ENCODE measurements around the gene CDC42EP5.

DNA sequence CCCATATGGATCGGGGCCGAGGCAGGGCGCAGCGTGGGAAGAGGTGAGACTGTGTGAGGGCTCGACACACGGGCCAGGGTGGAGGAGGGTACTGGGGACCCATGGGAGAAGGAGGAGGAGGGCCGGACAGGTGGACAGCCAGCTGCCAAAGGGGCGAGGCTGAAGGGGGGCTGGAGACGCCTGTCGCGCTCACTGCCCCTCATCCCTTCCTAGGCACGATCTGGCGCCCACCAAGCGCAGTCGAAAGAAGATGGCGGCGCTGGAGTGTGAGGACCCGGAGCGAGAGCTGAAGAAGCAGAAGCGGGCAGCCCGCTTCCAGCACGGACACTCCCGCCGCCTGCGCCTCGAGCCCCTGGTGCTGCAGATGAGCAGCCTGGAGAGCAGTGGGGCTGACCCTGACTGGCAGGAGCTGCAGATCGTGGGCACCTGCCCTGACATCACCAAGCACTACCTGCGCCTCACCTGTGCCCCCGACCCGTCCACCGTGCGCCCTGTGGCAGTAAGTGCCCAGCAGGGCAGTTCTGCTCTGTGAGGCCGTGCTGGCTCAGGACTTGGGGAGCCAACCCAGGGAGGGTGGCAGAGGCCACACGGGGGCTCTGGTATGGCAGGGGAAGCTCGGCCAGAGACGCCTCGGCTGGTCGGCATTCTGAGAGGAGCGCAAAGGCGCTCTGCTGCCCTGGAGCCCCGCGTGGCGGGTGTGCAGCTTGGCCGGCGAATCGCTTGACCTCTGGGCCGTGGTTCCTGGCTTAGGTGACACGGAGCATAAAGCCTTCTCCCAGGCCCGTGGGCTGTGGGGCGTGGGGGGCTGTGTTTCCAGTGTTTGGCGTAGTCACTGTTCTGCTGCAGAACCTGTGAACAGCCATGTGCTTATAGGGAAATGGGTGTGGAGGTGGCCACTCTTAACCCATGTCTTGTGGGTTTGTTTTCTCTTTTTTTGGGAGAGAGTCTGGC, 16.4 kb downstream of the CDC42EP5 start:
- TF ChIP-seq, protein P1, sequence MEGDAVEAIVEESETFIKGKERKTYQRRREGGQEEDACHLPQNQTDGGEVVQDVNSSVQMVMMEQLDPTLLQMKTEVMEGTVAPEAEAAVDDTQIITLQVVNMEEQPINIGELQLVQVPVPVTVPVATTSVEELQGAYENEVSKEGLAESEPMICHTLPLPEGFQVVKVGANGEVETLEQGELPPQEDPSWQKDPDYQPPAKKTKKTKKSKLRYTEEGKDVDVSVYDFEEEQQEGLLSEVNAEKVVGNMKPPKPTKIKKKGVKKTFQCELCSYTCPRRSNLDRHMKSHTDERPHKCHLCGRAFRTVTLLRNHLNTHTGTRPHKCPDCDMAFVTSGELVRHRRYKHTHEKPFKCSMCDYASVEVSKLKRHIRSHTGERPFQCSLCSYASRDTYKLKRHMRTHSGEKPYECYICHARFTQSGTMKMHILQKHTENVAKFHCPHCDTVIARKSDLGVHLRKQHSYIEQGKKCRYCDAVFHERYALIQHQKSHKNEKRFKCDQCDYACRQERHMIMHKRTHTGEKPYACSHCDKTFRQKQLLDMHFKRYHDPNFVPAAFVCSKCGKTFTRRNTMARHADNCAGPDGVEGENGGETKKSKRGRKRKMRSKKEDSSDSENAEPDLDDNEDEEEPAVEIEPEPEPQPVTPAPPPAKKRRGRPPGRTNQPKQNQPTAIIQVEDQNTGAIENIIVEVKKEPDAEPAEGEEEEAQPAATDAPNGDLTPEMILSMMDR (IDR thresholded peaks at IDR 0.05; ENCODE audit: borderline replicate concordance, extremely low read depth, low read length, poor library complexity, severe bottlenecking): no peak
- no peak for TF ChIP-seq EZH2 (IDR thresholded peaks at IDR 0.05; ENCODE audit: borderline replicate concordance, low read depth, low read length, severe bottlenecking)

All from DND-41 (cell line).